ENCODE results near the gene SOCS4.
A peak's percentile ranks its signal among the peaks of the same experiment; 100 is the strongest.

SOCS4 gene

GRCh38 chr14:55052269-55052930 is 25.4 kb downstream of the SOCS4 start:
- TF ChIP-seq CTCF (IDR thresholded peaks at IDR 0.05), result no peak
- peaks cover 17 to 19% of the 10 kb centered on the region in 2 experiments for H3K4me1 ChIP-seq (ENCODE audit: control insufficient read depth in 1 of 2, insufficient read depth in 1 of 2, low read depth in 1 of 2, low read length in 1 of 2)
- peak overlapping the region; percentile 93 for H3K27ac ChIP-seq
- H3K36me3 ChIP-seq, result no peaks in the 10 kb centered on the region
- H3K27me3 ChIP-seq, result no peaks in the 10 kb centered on the region
- H3K4me3 ChIP-seq (ENCODE audit: low read depth in 1 of 2, low read length in 1 of 2), result peak overlapping the region; percentile 72 to 93
- H3K9me3 ChIP-seq, result no peaks in the 10 kb centered on the region

- TF ChIP-seq CTCF (IDR thresholded peaks at IDR 0.05), result no peak
- Histone ChIP-seq H3K27ac (peak overlapping the region; percentile 93), H3K4me3 (ENCODE audit: low read depth in 1 of 2, low read length in 1 of 2) (no peak overlapping the region), H3K27me3 (no peaks in the 10 kb centered on the region), H3K4me1 (ENCODE audit: control insufficient read depth in 1 of 2, insufficient read depth in 1 of 2, low read depth in 1 of 2, low read length in 1 of 2) (peaks cover 17 to 19% of the 10 kb centered on the region in 2 experiments), H3K36me3 (peaks cover 4% of the 10 kb centered on the region), H3K9me3 (no peaks in the 10 kb centered on the region)
Observed at GRCh38 chr14:55053018-55053417, 26.0 kb downstream of the SOCS4 start.

GRCh38 chr14:55053500-55053899 is 26.5 kb downstream of the SOCS4 start:
- Histone ChIP-seq H3K27ac (no peak overlapping the region), H3K9me3 (no peaks in the 10 kb centered on the region), H3K4me1 (ENCODE audit: control insufficient read depth in 1 of 2, insufficient read depth in 1 of 2, low read depth in 1 of 2, low read length in 1 of 2) (peaks cover 17 to 19% of the 10 kb centered on the region in 2 experiments), H3K36me3 (peaks cover 4% of the 10 kb centered on the region), H3K27me3 (no peaks in the 10 kb centered on the region), H3K4me3 (ENCODE audit: low read depth in 1 of 2, low read length in 1 of 2) (no peak overlapping the region)
- no peak for TF ChIP-seq CTCF (IDR thresholded peaks at IDR 0.05)

GRCh38 chr14:55054098-55054497 is 27.1 kb downstream of the SOCS4 start:
- no peaks in the 10 kb centered on the region for H3K27me3 ChIP-seq
- H3K36me3 ChIP-seq, result peaks cover 4% of the 10 kb centered on the region
- no peaks in the 10 kb centered on the region for H3K9me3 ChIP-seq
- H3K4me3 ChIP-seq (ENCODE audit: low read depth in 1 of 2, low read length in 1 of 2), result no peak overlapping the region
- peaks cover 17 to 19% of the 10 kb centered on the region in 2 experiments for H3K4me1 ChIP-seq (ENCODE audit: control insufficient read depth in 1 of 2, insufficient read depth in 1 of 2, low read depth in 1 of 2, low read length in 1 of 2)
- no peak overlapping the region for H3K27ac ChIP-seq
- no peak for TF ChIP-seq CTCF (IDR thresholded peaks at IDR 0.05)

- Histone ChIP-seq H3K36me3 (peaks cover 10% of the 10 kb centered on the region), H3K4me1 (ENCODE audit: control insufficient read depth in 1 of 2, insufficient read depth in 1 of 2, low read depth in 1 of 2, low read length in 1 of 2) (peaks cover 3% of the 10 kb centered on the region in 2 experiments), H3K27ac (no peak overlapping the region), H3K27me3 (no peaks in the 10 kb centered on the region), H3K4me3 (ENCODE audit: low read depth in 1 of 2, low read length in 1 of 2) (no peak overlapping the region), H3K9me3 (no peaks in the 10 kb centered on the region)
- TF ChIP-seq CTCF (IDR thresholded peaks at IDR 0.05), result no peak
Observed at GRCh38 chr14:55057919-55058318, 30.9 kb downstream of the SOCS4 start.
